ENCODE measurements around the gene TECTA.
"Not testable (repeated sequence)": the region's sequence is repeated elsewhere in the genome, so short reads cannot be mapped to it uniquely, and the experiment has no call there.

TECTA gene

GRCh38 chr11:121235057-121235456 lies 134.0 kb downstream of the TECTA start:
- DNase-seq, result no peak

- DNase-seq, result no peak
Measured at GRCh38 chr11:121236115-121237001, 135.3 kb downstream of the TECTA start.

GRCh38 chr11:121237247-121237646 lies 136.2 kb downstream of the TECTA start:
- not testable (repeated sequence) for DNase-seq

- DNase-seq, result no peak
Measured at GRCh38 chr11:121237686-121238658, 136.9 kb downstream of the TECTA start.

- no peak for DNase-seq
Measured at GRCh38 chr11:121238956-121239355, 137.9 kb downstream of the TECTA start.

- DNase-seq, result not testable (repeated sequence)
Measured at GRCh38 chr11:121240001-121240400, 139.0 kb downstream of the TECTA start.

- no peak for DNase-seq
Measured at GRCh38 chr11:121240650-121241303, 139.7 kb downstream of the TECTA start.

All from MV-4-11 (cell line).